ENCODE measurements around the gene SLC2A4. TPM values are rescaled to one million over a fixed set of nuclear protein-coding genes. Genes with fewer than 3 reads are reported as not detected.

SLC2A4 gene
- total RNA-seq, 1 donor from 2014 or later, result 146 TPM

- H3K4me3 ChIP-seq, result peak within 1 kb of the TSS; percentile 97
- peak; percentile 99 for DNase-seq
- peaks cover 41% of the 10 kb centered on the region for H3K36me3 ChIP-seq
- H3K4me1 ChIP-seq, result peaks cover 73% of the 10 kb centered on the region
- H3K27me3 ChIP-seq (ENCODE audit: low read depth), result no peaks in the 10 kb centered on the region
- peak within 1 kb of the TSS; percentile 99 for H3K27ac ChIP-seq (replicated peaks)
- H3K9me3 ChIP-seq (replicated peaks), result no peaks in the 10 kb centered on the region
- TF ChIP-seq CTCF (IDR thresholded peaks at IDR 0.05; ENCODE audit: borderline replicate concordance), result no peak
- intact Hi-C loops (cut with micrococcal nuclease), result no loop called here
Measured at GRCh38 chr17:7239091-7240027, 42.2 kb upstream of the SLC2A4 start, which contains the start of gene PHF23. Gene PHF23 (minus strand): TSS chr17:7239457. CDS start chr17:7239279, 178 bp downstream.

GRCh38 chr17:7240375-7240774 lies 41.1 kb upstream of the SLC2A4 start:
- H3K27me3 ChIP-seq (ENCODE audit: low read depth), result no peaks in the 10 kb centered on the region
- no peak for TF ChIP-seq CTCF (IDR thresholded peaks at IDR 0.05; ENCODE audit: borderline replicate concordance)
- H3K9me3 ChIP-seq (replicated peaks), result no peaks in the 10 kb centered on the region
- H3K27ac ChIP-seq (replicated peaks), result peak overlapping the region; percentile 99
- intact Hi-C loops (cut with micrococcal nuclease), result no loop called here
- peaks cover 47% of the 10 kb centered on the region for H3K36me3 ChIP-seq
- peak overlapping the region; percentile 97 for H3K4me3 ChIP-seq
- no peak for DNase-seq
- H3K4me1 ChIP-seq, result peaks cover 63% of the 10 kb centered on the region

GRCh38 chr17:7241090-7241733 lies 40.3 kb upstream of the SLC2A4 start:
- TF ChIP-seq CTCF (IDR thresholded peaks at IDR 0.05; ENCODE audit: borderline replicate concordance), result no peak
- peak overlapping the region; percentile 99 for H3K27ac ChIP-seq (replicated peaks)
- no peaks in the 10 kb centered on the region for H3K9me3 ChIP-seq (replicated peaks)
- DNase-seq, result no peak
- H3K4me3 ChIP-seq, result peak overlapping the region; percentile 97
- H3K4me1 ChIP-seq, result peaks cover 57% of the 10 kb centered on the region
- intact Hi-C loops (cut with micrococcal nuclease), result no loop called here
- H3K36me3 ChIP-seq, result peaks cover 47% of the 10 kb centered on the region
- H3K27me3 ChIP-seq (ENCODE audit: low read depth), result no peaks in the 10 kb centered on the region

GRCh38 chr17:7241783-7242716 lies 39.5 kb upstream of the SLC2A4 start, which contains the start of gene GABARAP:
Gene GABARAP (minus strand): TSS chr17:7242449. CDS start chr17:7242330, 119 bp downstream.
- no peaks in the 10 kb centered on the region for H3K27me3 ChIP-seq (ENCODE audit: low read depth)
- DNase-seq, result peak; percentile 95
- H3K4me1 ChIP-seq, result peaks cover 52% of the 10 kb centered on the region
- peak within 1 kb of the TSS; percentile 99 for H3K27ac ChIP-seq (replicated peaks)
- TF ChIP-seq CTCF (IDR thresholded peaks at IDR 0.05; ENCODE audit: borderline replicate concordance), result no peak
- H3K9me3 ChIP-seq (replicated peaks), result no peaks in the 10 kb centered on the region
- H3K4me3 ChIP-seq, result peak within 1 kb of the TSS; percentile 97
- intact Hi-C loops (cut with micrococcal nuclease), result no loop called here
- peaks cover 47% of the 10 kb centered on the region for H3K36me3 ChIP-seq

Measured in left ventricle myocardium inferior (tissue), 1 donor.